ENCODE results near the gene KRT3. TPM values are rescaled to one million over a fixed set of nuclear protein-coding genes. Genes with fewer than 3 reads are reported as not detected.

KRT3 gene
- total and polyA plus RNA-seq, 10 of the 15 experiments (the other 5 are each of a cell fraction or from before 2014, with no cell fraction given): not detected

- Histone ChIP-seq H3K4me3 (no peak overlapping the region), H4K20me1 (ENCODE audit: control insufficient read depth, insufficient read depth) (no peaks in the 10 kb centered on the region), H3K36me3 (ENCODE audit: control insufficient read depth in 2 of 2, insufficient read depth in 2 of 2, low read length in 1 of 2) (no peaks in the 10 kb centered on the region), H3K79me2 (ENCODE audit: control insufficient read depth, insufficient read depth, low read length) (no peaks in the 10 kb centered on the region), H3K9me3 (replicated peaks; ENCODE audit: control insufficient read depth, insufficient read depth, low read length) (no peaks in the 10 kb centered on the region), H3K9ac (ENCODE audit: control insufficient read depth, insufficient read depth, low read length) (no peak overlapping the region), H3K27me3 (replicated peaks in 1 of 2; ENCODE audit: control insufficient read depth in 2 of 2, insufficient read depth in 2 of 2, low read length in 1 of 2) (no peaks in the 10 kb centered on the region; a peak in 2 of 4 replicates), H3K27ac (ENCODE audit: control insufficient read depth, insufficient read depth) (no peak overlapping the region), H3K4me2 (ENCODE audit: control insufficient read depth, insufficient read depth) (no peak overlapping the region), H3K4me1 (ENCODE audit: control insufficient read depth, insufficient read depth, low read length) (no peaks in the 10 kb centered on the region), H2AFZ (ENCODE audit: control insufficient read depth, low read depth, low read length) (no peak overlapping the region)
- CTCF ChIA-PET: no interaction called here
- TF ChIP-seq ZNF384 (IDR thresholded peaks at IDR 0.05; ENCODE audit: borderline replicate concordance, low read depth, low read length) (no peak), ZNF217 (IDR thresholded peaks at IDR 0.05) (no peak), CUX1 (IDR thresholded peaks at IDR 0.05; ENCODE audit: insufficient replicate concordance, low read depth, low read length) (no peak), MEF2A (IDR thresholded peaks at IDR 0.05; ENCODE audit: insufficient read depth, low read depth, low read length) (no peak), USF2 (IDR thresholded peaks at IDR 0.05; ENCODE audit: borderline replicate concordance, low read depth, low read length) (no peak), PKNOX1 (IDR thresholded peaks at IDR 0.05) (no peak), MTA2 (IDR thresholded peaks at IDR 0.05; ENCODE audit: low read depth) (no peak)
- POLR2A ChIA-PET: no interaction called here
- 58% methylated on average over 3 of the region's 3 CpGs for WGBS (ENCODE audit: insufficient coverage, insufficient replicate concordance, low lambda C conversion rate, missing lambda C conversion rate)
- no TSS peak for BruUV-seq (replicated peaks)
- no peak for FAIRE-seq
- in situ Hi-C loops (cut with MboI) (no loop called here), intact Hi-C loops (cut with micrococcal nuclease; ENCODE audit: unreplicated experiment) (no loop called here)
- RAD21 ChIA-PET (ENCODE audit: unreplicated experiment): no interaction called here
- no peak for DNase-seq (ENCODE audit: low read depth, low spot score)
- SMC1A ChIA-PET (ENCODE audit: uncharacterized antibody, unreplicated experiment): no interaction called here
- no peak for ATAC-seq
Observed at GRCh38 chr12:52749827-52750226, 46.1 kb downstream of the KRT3 start.

All from GM12878 (cell line).